GF-D8 (cell line): ENCODE results near the gene ALPK1.
"Not testable (repeated sequence)": the region's sequence is repeated elsewhere in the genome, so short reads cannot be mapped to it uniquely, and the experiment has no call there.

Experiments
- DNase-seq: peaks from one replicate; lab custom pipeline; 2025; lab: John Stamatoyannopoulos, UW

The ALPK1 gene

GRCh38 chr4:112378858-112379257, 81.7 kb downstream of the ALPK1 start:
- no peak for DNase-seq

DNA sequence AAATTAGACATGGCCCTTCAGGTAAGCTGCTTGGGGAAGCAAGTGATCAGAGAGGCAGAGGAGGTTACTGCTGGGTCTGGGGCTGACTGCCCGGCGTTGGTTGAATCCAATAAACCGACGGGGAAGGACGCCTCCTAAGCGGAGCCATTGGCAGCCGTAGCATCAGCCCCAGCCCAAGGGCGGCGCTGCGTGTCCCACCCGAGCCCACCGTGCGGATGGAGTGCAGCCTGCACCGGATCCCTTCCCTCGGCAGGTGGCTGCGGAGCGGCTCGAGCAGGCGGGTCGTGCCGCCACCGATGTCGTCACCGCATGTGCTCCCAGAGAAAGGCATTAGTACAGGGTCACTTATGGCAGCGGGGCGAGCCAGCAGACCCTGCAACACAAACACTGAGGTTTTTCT, 82.1 kb downstream of the ALPK1 start:
- no peak for DNase-seq

- no peak for DNase-seq
Measured at GRCh38 chr4:112381996-112382692, 85.0 kb downstream of the ALPK1 start.

DNA sequence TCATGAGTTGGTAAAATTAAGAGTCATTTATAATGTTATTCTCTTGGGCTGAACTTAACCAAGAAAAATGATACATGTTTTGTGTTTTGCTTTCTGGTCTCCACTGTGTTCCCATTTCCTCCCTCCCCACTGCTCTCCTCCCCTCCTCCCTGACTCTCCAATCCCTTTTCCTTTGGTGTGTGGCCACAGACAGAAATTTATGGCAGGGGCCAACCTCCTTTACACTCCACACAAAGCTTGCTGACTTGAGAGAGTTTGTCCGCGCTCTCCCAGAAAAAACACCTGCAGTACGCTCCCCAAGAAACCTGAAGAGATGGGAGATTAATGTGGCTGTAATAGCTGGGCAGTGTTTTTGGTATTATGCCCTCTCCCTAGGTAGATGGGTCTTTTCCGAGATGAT, 88.9 kb downstream of the ALPK1 start:
- DNase-seq = no peak

GRCh38 chr4:112402098-112402497, 104.9 kb downstream of the ALPK1 start:
- no peak for DNase-seq

DNA sequence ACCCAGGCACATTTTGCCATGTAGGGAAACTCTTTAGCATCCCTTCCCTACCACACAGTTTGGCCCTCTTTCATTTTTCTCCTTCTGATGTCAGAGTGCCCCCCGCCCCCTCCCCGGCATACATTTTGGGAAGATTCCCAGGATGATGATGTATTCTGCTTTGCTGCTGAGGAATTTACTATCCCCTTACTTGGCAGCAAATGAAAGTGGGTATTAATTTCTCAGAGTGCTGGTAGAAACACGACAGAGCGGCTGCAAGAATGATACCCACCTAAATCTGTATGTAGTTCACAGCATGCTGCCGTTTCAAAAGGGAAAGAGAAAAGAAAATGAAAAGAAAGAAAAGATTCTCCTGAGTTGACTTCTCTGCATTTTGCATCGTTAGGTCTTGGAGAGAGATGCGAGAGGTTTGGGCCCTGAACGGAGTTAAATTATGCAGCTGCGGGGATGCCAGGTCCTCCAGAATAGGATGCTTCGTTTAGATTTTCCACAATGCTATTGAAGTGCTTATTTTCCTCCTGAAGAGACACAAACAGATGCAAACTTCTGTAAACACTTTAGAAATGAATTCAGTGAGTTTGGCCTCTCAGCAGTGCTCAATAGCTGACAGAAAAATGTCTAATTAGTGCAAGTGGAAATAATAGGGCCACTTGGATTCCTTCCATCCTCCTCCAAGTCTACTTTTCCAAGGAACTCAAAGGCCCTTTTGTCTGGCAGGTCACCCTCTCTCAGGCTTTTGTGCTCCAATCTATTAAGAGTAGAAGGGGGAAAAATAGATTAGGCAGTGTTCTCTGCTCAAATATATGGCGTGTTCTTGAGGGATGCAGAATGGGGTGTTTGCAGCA, 106.2 kb downstream of the ALPK1 start:
- no peak for DNase-seq

DNA sequence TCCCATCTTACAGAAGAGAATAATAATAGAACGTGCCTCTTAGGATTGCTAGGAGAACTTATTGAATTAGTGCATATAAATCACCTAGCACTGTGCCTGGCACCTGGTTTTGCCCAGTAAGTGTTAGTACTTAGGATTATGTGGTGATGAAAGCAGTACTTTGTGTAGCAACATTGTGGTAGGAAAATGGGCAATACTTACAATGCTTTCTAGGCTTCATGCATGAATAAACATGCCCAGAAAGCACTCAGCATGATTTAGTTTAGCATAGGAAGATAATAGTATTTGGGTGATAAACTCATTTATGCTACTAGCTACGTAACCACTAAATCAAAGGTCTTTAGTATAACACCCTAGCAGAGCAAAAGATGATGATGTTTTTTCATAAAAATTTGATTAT, 113.2 kb downstream of the ALPK1 start:
- DNase-seq = no peak

GRCh38 chr4:112410804-112411203, 113.6 kb downstream of the ALPK1 start:
- DNase-seq = no peak

DNA sequence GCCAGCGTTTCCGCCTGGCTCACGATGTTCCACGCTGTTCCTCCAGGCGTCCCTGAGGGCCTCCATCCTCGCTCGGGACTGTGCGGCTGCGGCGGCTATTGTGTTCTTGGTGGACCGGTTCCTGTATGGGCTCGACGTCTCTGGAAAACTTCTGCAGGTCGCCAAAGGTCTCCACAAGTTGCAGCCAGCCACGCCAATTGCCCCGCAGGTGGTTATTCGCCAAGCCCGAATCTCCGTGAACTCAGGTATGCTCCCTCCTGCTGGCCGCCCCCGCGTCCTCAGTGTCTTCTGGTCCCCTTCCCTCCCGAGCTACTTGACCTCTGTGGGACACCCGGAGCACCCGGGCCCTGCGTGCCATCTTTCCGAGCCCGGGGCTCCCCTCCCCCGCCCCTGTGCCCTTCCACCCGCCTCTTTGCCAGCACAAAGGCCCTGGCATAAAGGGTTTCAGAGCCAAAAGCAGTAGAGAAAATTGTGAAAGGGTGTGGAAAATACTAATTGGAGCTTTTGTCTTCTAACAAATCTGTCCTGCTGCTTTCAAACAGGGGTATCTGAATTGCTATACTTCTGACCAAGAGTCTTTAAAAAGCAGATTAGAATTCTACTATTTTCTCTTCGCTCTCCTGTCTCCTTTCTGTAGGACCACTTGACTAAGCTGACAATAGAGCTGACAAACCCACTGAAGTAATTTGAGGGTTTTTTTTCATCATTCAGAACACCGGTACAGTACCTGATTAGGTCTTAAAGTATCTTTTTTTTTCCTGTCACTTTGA, 114.8 kb downstream of the ALPK1 start:
- DNase-seq = no peak

DNA sequence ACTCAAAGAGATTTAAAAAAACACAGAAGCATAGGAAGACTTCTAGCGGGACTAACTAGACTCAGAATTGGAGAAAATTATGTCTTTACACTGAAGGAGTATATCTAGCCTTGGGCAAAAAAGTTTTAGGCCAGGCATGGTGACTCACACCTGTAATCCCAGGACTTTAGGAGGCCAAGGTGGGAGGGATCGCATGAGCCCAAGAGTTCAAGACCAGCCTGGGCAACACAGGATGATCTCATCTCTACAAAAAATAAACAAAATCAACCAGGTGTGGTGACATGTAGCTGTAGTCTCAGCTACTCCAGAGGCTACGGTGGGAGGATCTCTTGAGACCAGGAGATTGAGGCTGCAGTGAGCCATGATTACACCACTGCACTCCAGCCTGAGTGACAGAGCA, 119.3 kb downstream of the ALPK1 start:
- no peak for DNase-seq

DNA sequence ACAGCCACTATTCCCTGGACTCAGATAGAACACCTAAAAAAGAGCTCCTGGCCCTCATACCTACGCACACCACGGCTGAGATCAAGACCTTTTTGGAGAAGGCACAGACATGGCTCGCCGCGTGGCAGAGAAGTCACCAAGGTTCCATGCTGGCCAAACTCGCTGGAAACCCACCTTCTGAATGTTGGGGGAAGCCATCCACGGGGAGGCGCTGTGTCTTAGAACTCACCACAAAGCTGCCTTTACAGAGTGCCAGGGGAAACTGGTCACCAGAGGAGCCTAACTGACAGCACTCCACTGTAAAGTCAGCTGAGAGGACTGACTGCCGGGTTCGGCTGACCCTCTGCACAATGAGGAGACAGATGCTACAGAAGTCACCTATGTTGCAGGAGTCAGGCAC, 120.9 kb downstream of the ALPK1 start:
- DNase-seq = no peak

GRCh38 chr4:112421911-112422310, 124.7 kb downstream of the ALPK1 start:
- DNase-seq = no peak

- DNase-seq = no peak
Measured at GRCh38 chr4:112422644-112423043, 125.5 kb downstream of the ALPK1 start.

GRCh38 chr4:112423591-112423990, 126.4 kb downstream of the ALPK1 start:
- DNase-seq = no peak

GRCh38 chr4:112425823-112426222, 128.7 kb downstream of the ALPK1 start:
- DNase-seq = no peak

DNA sequence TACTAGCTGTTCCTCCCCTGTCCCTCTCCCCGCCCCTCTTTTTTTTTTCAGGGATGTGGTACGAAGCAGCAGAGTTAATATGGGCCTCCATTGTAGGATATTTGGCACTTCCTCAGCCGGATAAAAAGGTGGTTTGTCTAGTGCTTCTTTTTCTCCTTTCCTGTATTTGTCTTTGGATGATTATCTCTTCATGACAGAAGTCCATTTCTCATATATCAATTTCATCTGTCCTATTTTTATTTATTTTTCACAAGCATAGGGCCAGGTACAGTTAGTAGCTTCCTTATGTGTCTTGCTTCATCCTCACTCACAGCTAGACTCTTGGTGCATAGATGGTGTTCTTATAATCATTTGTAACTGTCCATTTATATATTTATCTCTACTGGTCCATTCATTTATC, 129.2 kb downstream of the ALPK1 start:
- DNase-seq = no peak

- DNase-seq = no peak
Measured at GRCh38 chr4:112431158-112431557, 134.0 kb downstream of the ALPK1 start.

GRCh38 chr4:112436987-112437386, 139.8 kb downstream of the ALPK1 start:
- no peak for DNase-seq

DNA sequence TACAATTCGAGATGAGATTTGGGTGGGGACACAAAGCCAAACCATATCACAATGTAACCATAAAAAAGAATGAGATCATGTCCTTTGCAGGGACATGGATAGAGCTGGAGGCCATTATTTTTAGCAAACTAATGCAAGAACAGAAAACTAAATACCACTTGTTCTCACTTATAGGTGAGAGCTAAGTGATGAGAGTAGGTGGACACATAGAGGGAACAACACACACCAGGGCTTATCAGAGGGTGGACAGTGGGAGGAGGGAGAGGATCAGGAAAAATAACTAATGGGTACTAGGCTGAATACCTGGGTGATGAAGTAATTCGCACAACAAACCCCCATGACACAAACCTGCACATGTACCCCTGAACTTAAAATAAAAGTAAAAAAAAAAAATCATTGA, 145.1 kb downstream of the ALPK1 start:
- DNase-seq = not testable (repeated sequence)

- no peak for DNase-seq
Measured at GRCh38 chr4:112448306-112449132, 151.3 kb downstream of the ALPK1 start.

GRCh38 chr4:112449708-112450107, 152.5 kb downstream of the ALPK1 start:
- DNase-seq = no peak

- DNase-seq = no peak
Measured at GRCh38 chr4:112451104-112451503, 153.9 kb downstream of the ALPK1 start.
